SK-N-SH (cell line): ENCODE data around the gene FADS1. TPM values are rescaled to one million over a fixed set of nuclear protein-coding genes. Genes with fewer than 3 reads are reported as not detected.
A peak's percentile ranks its signal among the peaks of the same experiment; 100 is the strongest.

Experiments
- CTCF ChIA-PET: fragments of 300-600, 350-600 bp; formaldehyde crosslinking; extraction: SDS; loops from one replicate; lab custom pipeline; 2021; lab: Yijun Ruan, JAX
- POLR2A ChIA-PET: fragments of 350-600 bp; sonication (Branson Sonifier 250); formaldehyde crosslinking; extraction: SDS; loops from one replicate; lab custom pipeline; 2020; ENCODE audit warnings: antibody characterized with exemption, inconsistent platforms; lab: Yijun Ruan, JAX
- DNase-seq: peaks from one replicate; pipeline ENCODE4 v3.0.0; 2012
- H2AFZ ChIP-seq: fragments of 200-600 bp; sonication (generic); 2 replicates; pipeline ENCODE4 v1.8.1; 2016; ENCODE audit warnings: antibody characterized with exemption, mild to moderate bottlenecking, low read depth
- H3F3A ChIP-seq: fragments of 200-600 bp; sonication (generic); replicated peaks from 2 replicates; pipeline ENCODE3; 2016; ENCODE audit warnings: antibody characterized with exemption, mild to moderate bottlenecking; ENCODE audit not compliant: insufficient read depth
- H3K27ac ChIP-seq, 2 experiments: fragments of 200-500 bp in 1 of 2; fragments of 200-600 bp in 1 of 2; sonication (Bioruptor generic) in 1 of 2; sonication (generic), shearing (Covaris generic) in 1 of 2; 2 replicates each; pipeline versions ENCODE4 v1.5.1 to v1.6.1; 2014 to 2016; ENCODE audit warnings: low read depth in 2 of 2, inconsistent platforms in 1 of 2, low read length in 1 of 2, mild to moderate bottlenecking in 1 of 2, mixed read lengths in 1 of 2
- H3K27me3 ChIP-seq: fragments of 200-600 bp; sonication (generic), shearing (Covaris generic); 2 replicates; pipeline ENCODE4 v1.6.1; 2016; ENCODE audit warnings: mixed run types; ENCODE audit not compliant: insufficient read depth
- H3K36me3 ChIP-seq, 2 experiments: fragments of 200-500 bp in 1 of 2; fragments of 200-600 bp in 1 of 2; sonication (Bioruptor generic) in 1 of 2; sonication (generic) in 1 of 2; replicated peaks in 1 of 2; 2 replicates each; pipeline versions ENCODE3 to v1.5.1; 2014 to 2016; ENCODE audit warnings: low read length in 1 of 2, mild to moderate bottlenecking in 1 of 2; ENCODE audit not compliant: insufficient read depth in 2 of 2, control insufficient read depth in 1 of 2
- H3K4me1 ChIP-seq, 2 experiments: fragments of 200-500 bp in 1 of 2; fragments of 200-600 bp in 1 of 2; sonication (Bioruptor generic) in 1 of 2; sonication (generic), shearing (Covaris generic) in 1 of 2; 2 replicates each; pipeline versions ENCODE4 v1.5.1 to v1.6.1; 2014 to 2016; ENCODE audit warnings: low read depth in 1 of 2, low read length in 1 of 2, mixed run types in 1 of 2; ENCODE audit not compliant: insufficient read depth in 2 of 2, control insufficient read depth in 1 of 2
- H3K4me2 ChIP-seq: fragments of 200-600 bp; sonication (generic), shearing (Covaris generic); 2 replicates; pipeline ENCODE4 v1.6.1; 2017; ENCODE audit warnings: mixed run types
- H3K4me3 ChIP-seq, 2 experiments: fragments of 200-500 bp in 1 of 2; fragments of 200-600 bp in 1 of 2; sonication (Bioruptor generic) in 1 of 2; sonication (generic), shearing (Covaris generic) in 1 of 2; 2 replicates each; pipeline versions ENCODE4 v1.5.1 to v1.8.1; 2014 to 2016; ENCODE audit warnings: low read depth in 2 of 2, inconsistent platforms in 1 of 2, low read length in 1 of 2, mild to moderate bottlenecking in 1 of 2, mixed read lengths in 1 of 2, moderate library complexity in 1 of 2
- H3K79me2 ChIP-seq: fragments of 200-600 bp; sonication (generic); 2 replicates; pipeline ENCODE4 v1.8.1; 2017; ENCODE audit warnings: mild to moderate bottlenecking; ENCODE audit not compliant: insufficient read depth
- H3K9ac ChIP-seq: fragments of 200-600 bp; sonication (generic); 2 replicates; pipeline ENCODE4 v1.6.1; 2017; ENCODE audit warnings: mixed run types
- H3K9me2 ChIP-seq: fragments of 200-600 bp; sonication (generic); 2 replicates; pipeline ENCODE4 v1.6.1; 2017; ENCODE audit warnings: mixed run types
- H3K9me3 ChIP-seq: fragments of 200-600 bp; sonication (generic); 2 replicates; pipeline ENCODE4 v1.6.1; 2017; ENCODE audit warnings: mixed run types, mild to moderate bottlenecking, moderate library complexity
- H4K20me1 ChIP-seq: fragments of 200-600 bp; sonication (generic); 2 replicates; pipeline ENCODE4 v1.6.1; 2017; ENCODE audit warnings: mild to moderate bottlenecking, mixed run types; ENCODE audit not compliant: insufficient read depth
- CTCF ChIP-seq: fragments of 200-600 bp; sonication (generic); IDR thresholded peaks from 2 replicates; pipeline ENCODE4 v1.6.1; 2017; ENCODE audit warnings: antibody characterized with exemption, mild to moderate bottlenecking, moderate library complexity
- JUND ChIP-seq: IDR thresholded peaks from 2 replicates; pipeline ENCODE4 v1.4.0; 2012
- NFIC ChIP-seq: IDR thresholded peaks from 2 replicates; pipeline ENCODE4 v1.4.0; 2012; ENCODE audit warnings: borderline replicate concordance
- RAD21 ChIP-seq: IDR thresholded peaks from 2 replicates; pipeline ENCODE4 v1.6.1; 2012; ENCODE audit warnings: mild to moderate bottlenecking, low read length
- SIN3A ChIP-seq: IDR thresholded peaks from 2 replicates; pipeline ENCODE4 v1.6.1; 2012; ENCODE audit warnings: low read depth, mild to moderate bottlenecking, low read length, moderate library complexity, borderline replicate concordance
- SMC3 ChIP-seq: IDR thresholded peaks from 2 replicates; pipeline ENCODE4 v1.6.1; 2012; ENCODE audit warnings: low read depth, low read length, improper control_type of control experiment
- TCF12 ChIP-seq: IDR thresholded peaks from 2 replicates; pipeline ENCODE4 v1.4.0; 2012
- YY1 ChIP-seq: IDR thresholded peaks from 2 replicates; pipeline ENCODE4 v1.4.0; 2012; ENCODE audit warnings: low read depth, mild to moderate bottlenecking
- WGBS: methylation state at CpG from one replicate; pipeline ENCODE4 v1.1.6; 2017; ENCODE audit warnings: low lambda C conversion rate; 5-methylcytosine and 5-hydroxymethylcytosine counted together
- polyA plus RNA-seq, 3 experiments: library from polyadenylated mRNA; depleted of rRNA; stranded (reverse); fragments of >200 nt; gene quantifications; 2 replicates each; pipeline ENCODE4 v1.2.3, GENCODE V29; 2012

The FADS1 gene
- polyA plus RNA-seq, 1 of the 3 experiments (the other 2 are of a cell fraction), result 20.6 TPM

- Histone ChIP-seq H3K27me3 (no peaks in the 10 kb centered on the region), H3K9ac (no peak overlapping the region), H3K9me2 (no peaks in the 10 kb centered on the region), H3K27ac (no peak overlapping the region; a peak in 1 of 4 replicates), H3K4me1 (peaks cover 0 to 34% of the 10 kb centered on the region in 2 experiments; a peak in 1 of 4 replicates), H3K79me2 (no peaks in the 10 kb centered on the region), H4K20me1 (no peaks in the 10 kb centered on the region), H2AFZ (no peak overlapping the region), H3K36me3 (no peaks in the 10 kb centered on the region), H3F3A (no peaks in the 10 kb centered on the region), H3K9me3 (no peaks in the 10 kb centered on the region), H3K4me2 (no peak overlapping the region), H3K4me3 (no peak overlapping the region)
- WGBS, result 86% methylated on average over 7 of the region's 9 CpGs
- DNase-seq, result peak; percentile 90
- TF ChIP-seq JUND (no peak), RAD21 (peak; percentile 70), SMC3 (peak; percentile 73), CTCF (peak; percentile 73)
- POLR2A ChIA-PET, result no interaction called here
- CTCF ChIA-PET, result interaction anchor here (0.6 to 3.7 kb wide), 11 partner anchors 11 to 331 kb away, joined by 3 to 35 read pairs (median 4); no protein-coding TSS in a partner anchor
Measured at GRCh38 chr11:61776561-61777075, 40.2 kb downstream of the FADS1 start.

- ChIA-PET POLR2A (no interaction called here), CTCF (interaction anchor here (0.7 to 3.7 kb wide), 12 partner anchors 9 to 332 kb away, joined by 3 to 35 read pairs (median 5); no protein-coding TSS in a partner anchor)
- Histone ChIP-seq H3K9ac (no peak overlapping the region), H3K4me3 (no peak overlapping the region), H3K27me3 (no peaks in the 10 kb centered on the region), H3K79me2 (no peaks in the 10 kb centered on the region), H3K9me2 (no peaks in the 10 kb centered on the region), H3K9me3 (no peaks in the 10 kb centered on the region), H3F3A (no peaks in the 10 kb centered on the region), H3K4me2 (no peak overlapping the region), H3K4me1 (peaks cover 0 to 28% of the 10 kb centered on the region in 2 experiments; a peak in 1 of 4 replicates), H4K20me1 (no peaks in the 10 kb centered on the region), H3K36me3 (no peaks in the 10 kb centered on the region), H3K27ac (no peak overlapping the region; a peak in 1 of 4 replicates), H2AFZ (no peak overlapping the region)
- TF ChIP-seq CTCF (no peak), TCF12 (no peak), NFIC (no peak), YY1 (no peak), SIN3A (no peak)
- DNase-seq, result peak; percentile 31
- WGBS, result 76% methylated on average over 5 of the region's 20 CpGs
Measured at GRCh38 chr11:61775606-61776554, 40.9 kb downstream of the FADS1 start.
